HG03354 (cell line): ENCODE measurements around the gene NTN1.

Experiments
- ATAC-seq: cut with Tn5 transposase; IDR thresholded peaks from one replicate; pipeline ENCODE4 v1.9.1; 2021; ENCODE audit warnings: mild to moderate bottlenecking; ENCODE audit not compliant: unreplicated experiment, poor library complexity, severe bottlenecking

Gene NTN1

DNA sequence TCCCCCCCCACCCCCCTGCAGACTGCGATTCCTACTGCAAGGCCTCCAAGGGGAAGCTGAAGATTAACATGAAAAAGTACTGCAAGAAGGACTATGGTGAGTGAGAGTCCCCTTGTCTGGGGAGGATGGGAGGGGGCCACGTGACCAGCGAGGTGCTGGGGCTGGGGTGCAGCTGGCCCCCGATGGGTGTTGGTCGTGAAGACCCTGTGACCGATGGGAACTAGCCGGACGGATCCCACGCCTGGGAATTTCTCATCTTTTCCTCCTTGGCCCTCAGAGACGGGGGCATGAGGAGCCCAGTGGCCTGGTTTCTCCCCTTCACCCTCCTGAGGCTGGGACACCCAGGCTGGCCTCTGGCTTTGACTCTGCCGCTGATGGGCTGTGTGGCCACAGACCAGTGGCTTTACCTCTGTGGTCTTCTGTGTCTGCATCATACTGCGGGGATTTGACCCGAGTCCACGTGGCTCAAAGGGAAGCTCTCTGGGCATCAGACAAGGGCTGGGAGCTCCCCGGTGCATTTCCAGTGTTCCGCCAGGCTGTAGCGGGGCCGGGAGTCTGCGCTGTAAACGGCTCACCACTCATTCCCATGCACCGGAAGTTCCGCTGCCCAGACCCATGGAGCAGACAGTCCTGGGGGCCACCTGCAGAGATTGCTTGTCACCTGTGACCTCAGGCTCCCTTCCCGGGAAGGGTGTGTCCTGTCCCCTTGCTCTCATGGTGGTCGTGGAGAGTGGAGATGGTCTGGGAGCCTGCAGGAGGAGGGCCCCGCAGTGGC lies 200.0 kb downstream of the NTN1 start:
- no peak for ATAC-seq

DNA sequence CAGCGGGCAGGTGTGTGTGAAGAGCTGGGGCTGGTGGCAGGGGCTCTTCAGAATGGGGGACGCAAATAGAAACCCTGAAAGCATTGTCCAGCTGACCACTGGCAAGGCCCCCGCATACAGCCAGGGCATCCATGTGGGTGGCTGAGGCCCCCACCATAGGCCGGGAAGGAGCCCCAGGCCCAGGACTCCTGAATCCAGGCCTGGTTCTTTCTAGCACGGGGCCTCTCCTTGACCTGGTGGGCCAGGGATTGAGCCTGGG lies 200.5 kb downstream of the NTN1 start:
- no peak for ATAC-seq

DNA sequence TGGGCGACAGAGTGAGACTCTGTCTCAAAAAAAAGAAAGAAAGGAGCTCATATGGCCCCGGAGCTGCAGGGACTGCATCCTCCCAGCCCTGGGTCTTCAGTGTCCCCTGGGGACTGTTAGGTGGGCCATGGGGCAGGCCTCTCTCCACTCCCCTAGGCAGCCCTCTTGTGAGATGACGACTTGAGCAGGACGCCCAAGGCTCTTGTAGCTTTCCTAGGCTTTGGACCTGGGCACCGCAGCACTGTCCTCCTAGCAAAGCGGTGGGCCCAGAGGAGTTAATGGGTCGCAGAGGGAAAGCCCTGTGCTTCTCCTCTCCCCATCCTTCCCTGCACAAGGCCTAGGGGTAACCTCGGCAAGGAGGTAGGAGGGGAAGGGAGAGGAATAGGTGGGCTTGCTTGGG lies 202.2 kb downstream of the NTN1 start:
- ATAC-seq, result no peak

DNA sequence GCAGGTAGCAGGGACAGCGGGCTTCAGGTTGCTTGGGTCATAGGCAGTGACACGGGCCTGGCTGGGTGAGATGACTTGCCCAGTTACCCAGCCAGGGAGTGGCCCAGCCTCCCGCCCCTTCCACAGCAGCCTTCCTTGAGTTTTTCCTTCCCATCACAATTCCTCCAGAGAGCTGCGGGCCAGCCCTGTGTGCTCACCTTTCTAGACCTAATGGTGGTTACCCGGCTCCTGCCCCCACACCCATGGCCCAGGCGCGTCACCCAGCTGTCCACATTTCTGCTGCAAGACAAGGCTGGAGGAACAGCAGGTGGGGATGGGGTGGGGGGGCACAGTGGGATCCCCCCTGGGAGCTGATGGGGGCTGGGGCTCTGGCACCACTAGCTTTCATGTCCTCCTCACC lies 203.2 kb downstream of the NTN1 start:
- ATAC-seq, result no peak

DNA sequence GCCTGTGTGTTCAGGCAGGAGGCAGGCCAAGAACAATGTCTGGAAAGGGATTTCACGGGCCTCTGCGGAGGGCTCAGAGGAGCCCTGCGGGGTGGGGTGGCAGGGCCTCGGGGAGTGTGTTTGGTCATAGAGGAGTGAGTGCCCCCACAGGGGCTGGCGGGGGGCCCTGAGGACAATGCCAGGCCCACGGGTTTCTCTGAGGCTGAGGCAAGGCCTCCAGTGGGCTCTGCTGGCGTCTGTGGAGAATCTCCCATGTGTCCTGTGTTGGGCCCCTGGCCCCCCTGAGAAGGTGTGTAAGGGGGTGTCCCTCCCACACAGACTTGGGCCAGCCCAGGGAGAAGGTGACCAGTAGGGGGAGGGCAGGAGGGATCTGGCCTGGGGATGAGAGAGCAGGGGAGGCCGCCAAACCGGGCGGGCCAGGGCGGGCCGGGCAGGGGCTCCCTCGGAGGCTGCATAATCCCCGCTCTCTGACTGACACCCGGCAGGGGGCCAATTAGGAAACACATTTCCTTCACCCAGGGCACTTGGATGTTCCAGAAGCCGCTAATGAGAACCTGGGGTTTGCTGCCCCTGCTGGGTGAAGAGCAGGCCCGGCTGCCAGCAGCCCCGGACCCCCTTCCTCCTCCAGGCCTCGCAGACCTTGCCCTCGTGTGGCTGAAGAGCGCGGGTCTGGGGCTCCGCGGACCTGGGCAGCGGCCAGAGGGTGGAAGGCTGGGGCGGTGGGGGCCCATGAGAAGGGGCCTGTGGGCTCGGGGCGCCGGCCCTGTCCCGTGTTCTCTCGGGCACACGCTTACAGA lies 204.2 kb downstream of the NTN1 start:
- no peak for ATAC-seq

DNA sequence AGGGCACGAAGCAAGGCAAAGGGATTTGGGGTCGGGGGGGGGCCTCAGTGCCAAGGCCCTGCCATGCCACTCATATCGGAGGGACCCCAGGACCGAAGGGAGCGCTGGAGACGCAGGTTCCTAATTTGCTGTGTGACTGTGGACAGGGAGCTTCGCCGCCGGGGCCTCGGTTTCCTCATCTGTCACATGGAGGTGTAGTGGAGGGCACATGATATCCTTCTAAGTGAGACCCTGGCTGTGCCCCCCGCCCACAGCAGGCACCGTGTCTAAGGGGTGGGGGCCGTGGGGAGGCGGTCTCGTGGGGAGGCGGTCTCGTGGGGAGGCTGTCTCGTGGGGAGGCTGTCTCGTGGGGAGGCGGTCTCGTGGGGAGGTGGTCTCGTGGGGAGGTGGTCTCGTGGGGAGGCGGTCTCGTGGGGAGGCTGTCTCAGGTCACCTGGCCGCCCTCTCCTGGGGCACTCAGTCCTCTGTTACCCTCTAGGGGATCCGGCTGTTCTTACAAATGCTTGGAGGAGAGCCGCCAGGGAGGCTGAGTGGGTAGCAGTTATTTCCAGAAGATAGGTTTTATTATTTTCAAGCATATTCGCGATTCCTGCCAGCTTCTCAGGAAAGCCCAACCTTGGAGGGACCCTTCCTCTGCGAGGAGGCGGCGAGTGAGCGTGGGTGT lies 205.0 kb downstream of the NTN1 start:
- no peak for ATAC-seq

DNA sequence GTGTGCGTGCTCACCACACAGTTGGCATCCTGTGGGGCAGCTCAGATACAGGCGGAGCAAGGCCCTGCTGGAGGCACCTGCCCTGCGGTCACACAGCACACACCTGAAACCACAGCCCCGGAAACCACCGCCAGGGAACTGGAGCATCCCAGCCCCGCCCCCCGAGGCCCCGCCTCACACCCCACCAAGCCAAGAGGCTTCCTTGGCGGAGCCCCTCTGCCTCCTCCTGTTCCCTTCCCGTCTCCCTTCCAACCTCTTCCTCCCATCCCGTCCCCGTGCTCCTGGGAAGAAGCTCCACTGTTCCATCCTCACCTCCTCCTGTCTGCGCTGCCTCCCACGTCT lies 205.5 kb downstream of the NTN1 start:
- no peak for ATAC-seq

DNA sequence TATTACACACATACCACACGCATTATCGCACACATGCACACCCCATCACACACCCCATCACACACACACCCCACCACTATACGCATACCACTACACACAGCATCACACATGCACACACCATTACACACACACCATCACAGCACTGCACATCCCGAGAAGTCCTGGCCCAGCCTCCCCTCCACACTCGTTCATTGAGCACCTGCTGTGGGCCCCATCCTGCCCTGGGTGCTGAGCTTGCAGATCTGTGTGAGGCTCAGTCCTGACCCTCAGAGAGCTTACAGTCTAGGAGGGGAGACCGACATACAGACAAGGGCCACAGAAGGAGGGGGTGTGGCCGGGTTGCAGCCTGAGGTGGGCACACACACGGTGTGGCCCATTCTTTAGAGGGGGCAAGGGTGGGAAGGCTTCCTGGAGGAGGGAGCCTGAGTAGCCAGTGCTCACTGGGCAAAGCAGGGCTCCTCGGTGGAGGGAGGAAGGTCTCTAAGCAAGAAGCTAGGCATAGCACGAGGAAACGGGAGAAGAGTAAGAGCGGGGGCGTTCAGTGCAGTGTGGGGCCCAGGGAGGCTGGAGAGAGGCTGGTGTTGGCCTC lies 206.6 kb downstream of the NTN1 start:
- no peak for ATAC-seq

DNA sequence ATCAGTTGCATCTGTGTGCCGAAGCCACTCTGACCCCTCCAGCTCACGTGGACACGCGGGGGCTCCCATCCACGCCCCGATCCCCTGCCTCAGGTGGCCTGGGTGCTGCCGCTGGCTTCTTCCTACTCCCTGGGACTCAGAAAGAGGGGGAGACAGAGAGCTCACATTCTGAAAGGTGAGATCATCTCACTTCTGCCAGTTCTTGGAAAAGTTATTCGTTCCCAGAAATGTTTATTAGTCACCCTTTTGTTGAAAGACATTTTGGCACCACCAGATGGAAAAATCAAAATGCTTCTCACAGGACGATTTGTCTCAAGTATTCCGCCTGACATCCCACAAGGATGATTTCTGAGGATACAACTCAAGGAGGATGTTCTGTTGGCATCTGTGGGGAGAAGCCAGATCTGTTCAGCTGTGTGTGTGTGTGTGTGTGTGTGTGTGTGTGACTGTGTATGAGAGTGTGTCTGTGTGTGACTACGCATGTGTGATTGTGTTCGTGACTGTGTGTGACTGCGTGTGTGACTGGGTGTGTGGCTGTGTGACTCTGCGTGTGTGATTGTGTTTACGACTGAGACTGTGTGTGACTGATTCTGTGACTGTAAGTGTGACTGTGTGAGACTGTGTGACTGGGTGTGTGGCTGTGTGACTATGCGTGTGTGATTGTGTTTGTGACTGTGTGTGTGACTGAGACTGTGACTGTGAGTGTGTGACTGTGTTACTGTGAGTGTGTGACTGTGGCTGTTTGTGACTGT lies 207.3 kb downstream of the NTN1 start:
- ATAC-seq, result no peak

DNA sequence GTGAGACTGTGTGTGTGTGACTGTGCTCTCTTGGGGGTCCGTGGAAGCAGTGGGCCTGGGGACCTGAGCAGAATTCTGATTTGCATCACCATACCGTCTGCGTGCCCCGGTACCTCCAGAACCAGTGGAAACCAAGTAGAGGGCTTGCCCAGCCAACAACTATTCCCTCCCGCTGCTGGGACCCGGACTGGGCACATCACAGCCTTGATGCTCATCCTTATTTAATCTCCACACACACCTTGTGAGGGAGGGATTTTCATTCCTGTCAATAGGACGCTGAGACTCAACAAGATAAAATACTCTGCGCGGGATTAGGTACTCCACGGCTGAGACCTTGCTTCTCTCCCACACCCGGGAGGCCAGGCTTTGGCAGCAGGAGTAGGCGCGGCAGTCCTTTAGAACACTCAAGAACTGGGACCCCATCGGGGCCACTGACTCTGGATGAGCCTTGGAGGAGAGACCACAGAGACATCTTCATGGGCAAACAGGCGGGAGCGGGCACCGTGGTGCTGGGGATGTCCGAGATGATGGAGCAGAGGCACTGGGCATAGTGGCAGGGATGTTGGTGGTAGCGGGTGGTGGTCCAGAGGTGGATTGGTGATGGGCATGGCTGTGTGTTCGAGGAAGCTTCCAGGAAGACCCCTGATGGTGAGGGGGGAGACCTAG lies 208.0 kb downstream of the NTN1 start:
- no peak for ATAC-seq

DNA sequence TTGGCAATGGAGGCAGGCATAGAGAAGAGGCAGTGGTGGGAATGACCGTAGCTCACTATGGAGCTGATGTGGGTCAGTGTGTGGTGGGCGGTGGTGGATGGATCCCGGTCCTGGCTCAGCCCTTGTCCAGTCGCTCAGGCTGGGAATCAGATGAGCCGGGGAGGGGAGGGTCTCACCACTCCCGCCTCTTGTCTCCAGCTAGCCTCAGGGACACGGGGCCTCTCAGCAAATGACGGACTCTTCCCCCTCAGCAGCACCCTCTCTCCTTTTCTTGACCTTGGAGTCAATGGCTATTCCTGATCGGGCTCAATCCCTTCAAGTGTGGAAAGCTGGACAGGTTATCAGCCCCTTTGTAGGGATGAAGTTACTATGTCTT lies 208.5 kb downstream of the NTN1 start:
- ATAC-seq, result no peak

DNA sequence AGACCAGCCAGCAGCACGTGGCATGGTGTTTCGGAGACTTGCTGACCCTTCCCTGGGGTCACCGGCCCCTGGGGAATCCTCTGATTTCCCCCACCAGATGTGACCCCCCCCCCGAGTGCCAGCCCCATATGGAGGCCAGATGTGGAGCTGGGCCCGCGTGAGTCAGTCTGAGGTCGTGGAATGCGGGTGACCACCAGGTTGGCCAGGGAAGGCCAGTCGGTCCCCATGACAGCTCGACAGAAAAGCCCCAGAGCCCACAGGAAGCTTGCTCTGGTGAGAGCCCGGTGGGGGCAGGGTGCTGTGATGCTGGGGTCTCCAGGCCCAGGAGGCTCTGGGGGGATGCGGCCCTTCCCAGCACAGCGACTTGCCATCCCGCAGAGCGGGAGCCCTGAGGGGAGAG lies 209.0 kb downstream of the NTN1 start:
- ATAC-seq, result no peak

DNA sequence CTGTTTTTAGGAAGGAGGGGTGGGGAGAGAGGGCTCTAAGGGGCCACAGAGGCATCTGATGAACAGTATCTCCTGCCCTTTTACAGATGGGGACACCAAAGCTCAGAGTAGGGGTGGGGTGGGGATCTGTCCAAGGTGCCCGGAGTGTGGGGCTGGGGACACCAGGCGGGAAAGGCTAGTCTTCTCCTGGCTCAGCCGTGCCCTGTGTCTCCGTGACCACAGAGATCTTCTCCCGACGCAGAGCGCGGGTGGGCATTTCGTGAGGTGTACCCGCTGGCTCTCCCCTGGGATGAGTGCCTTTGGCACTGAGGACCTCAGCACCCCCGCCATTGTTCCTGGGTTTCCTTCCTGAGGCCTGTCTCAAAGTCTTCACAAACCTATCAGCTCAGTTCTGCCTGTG lies 209.6 kb downstream of the NTN1 start:
- no peak for ATAC-seq

DNA sequence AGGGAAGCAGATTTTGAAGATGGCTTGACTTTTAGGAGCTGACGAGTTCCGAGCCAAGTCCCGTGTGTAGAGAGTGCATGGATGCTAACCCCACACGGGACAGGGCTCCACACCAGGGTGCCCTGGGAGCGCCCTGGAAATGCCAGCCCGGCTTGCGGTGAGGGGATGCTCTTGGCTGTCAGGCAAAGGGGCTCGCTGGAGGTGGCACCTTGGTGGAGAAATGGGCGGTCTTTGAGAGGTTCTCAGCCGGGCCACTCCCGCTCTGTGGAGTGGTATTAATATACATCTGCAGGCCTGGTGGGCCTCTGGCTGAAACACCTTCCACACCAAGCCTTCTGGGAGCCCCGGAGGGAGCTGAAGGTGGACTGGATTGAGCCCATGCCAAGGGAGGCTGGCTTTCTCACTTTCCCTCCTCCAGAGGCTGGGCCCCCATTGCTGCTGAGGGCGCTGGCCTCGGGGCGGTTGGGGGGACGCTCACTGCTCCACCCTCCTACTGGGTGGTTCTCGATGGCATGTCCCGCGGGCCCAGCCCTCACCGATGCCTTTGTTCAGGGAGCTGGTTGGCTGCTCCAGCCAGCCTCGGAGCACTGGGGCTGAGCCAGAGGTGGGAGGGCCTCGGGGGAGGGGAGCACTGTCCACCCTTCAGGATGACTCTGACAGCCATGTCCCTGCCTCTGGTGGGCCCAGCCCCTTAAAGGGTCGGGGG lies 210.3 kb downstream of the NTN1 start:
- ATAC-seq, result no peak

DNA sequence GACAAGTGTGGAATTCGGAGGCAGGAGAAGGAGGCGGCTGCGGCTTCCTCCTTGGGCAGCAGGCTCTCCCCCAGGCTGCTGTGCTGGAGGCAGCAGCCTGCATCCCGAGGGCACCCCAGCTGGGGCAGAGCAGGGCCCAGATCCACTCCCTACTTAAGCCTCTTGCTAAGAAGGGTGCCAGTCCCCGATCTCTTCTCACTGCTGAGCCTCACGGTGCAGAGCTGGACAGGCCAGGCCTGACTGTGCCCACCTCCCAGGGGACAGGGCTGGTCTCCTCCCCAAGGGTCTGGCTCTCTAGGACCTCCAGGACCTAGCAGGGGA lies 210.8 kb downstream of the NTN1 start:
- ATAC-seq, result no peak

DNA sequence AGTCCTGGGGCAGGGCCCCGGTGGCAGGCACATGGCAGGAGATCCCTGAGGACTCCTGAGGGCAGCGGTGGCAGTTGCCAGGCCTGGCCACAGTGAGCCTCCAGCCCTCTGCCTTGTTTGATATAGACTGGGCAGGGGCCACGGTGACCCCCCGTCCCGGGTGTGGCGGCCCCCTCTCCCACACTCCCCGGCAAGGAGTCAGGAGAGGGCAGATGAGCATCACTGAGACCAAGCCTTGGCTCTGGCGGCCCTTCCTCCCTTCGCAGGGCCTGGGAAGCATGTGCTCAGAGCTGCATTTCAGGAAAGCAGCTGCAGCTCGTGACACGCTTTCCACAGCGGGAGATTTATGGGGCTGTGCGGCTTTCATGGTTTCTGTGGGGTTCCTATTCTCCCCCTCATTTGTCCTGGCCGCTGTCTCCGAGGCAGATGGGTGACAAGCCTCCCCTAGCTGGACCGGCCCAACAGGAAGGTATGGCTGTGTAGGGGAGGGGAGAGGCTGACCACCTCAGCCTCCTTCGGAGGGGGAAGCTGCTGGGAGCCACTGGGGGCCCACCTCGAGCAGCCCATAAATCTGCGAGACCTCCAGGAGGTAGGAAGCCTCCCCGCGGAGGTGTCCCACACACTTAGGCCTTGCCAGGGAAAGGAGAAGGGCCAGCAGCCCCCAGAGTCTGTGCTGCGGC lies 211.4 kb downstream of the NTN1 start:
- ATAC-seq, result no peak

DNA sequence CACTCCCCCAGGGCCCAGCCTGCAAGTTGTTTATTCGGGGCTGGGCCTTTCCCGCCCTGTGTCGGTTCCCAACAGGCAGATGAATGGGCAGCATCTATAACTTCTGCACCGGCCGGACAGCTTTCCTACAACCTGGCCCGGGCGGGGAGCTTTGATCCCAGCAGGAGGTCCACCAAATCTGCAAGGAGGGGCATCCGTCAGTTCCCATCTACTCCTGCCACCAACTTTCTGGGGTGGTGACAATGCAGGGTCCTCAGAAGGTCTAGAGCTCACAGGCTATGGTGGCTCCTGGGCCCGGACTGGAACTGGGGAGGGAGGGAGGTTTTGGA lies 211.9 kb downstream of the NTN1 start:
- no peak for ATAC-seq

DNA sequence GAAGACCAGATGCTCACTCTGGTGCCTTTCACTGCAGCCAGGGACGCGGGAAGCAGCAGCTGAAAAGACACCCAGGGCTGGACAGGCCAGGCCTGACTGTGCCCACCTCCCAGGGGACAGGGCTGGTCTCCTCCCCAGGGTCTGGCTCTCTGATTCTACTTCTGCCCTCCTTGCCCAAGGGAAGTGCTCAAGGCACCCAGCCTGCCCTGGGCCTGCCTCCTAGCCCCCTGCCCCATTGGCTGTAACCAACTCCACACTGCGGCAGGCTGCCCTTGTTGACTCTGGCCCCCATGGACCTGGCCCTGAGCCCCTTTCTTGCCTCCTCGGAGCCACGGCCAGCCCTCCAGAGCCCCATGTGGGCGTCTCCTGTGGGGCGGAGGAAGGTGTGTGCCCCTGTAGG lies 212.5 kb downstream of the NTN1 start:
- ATAC-seq, result no peak

DNA sequence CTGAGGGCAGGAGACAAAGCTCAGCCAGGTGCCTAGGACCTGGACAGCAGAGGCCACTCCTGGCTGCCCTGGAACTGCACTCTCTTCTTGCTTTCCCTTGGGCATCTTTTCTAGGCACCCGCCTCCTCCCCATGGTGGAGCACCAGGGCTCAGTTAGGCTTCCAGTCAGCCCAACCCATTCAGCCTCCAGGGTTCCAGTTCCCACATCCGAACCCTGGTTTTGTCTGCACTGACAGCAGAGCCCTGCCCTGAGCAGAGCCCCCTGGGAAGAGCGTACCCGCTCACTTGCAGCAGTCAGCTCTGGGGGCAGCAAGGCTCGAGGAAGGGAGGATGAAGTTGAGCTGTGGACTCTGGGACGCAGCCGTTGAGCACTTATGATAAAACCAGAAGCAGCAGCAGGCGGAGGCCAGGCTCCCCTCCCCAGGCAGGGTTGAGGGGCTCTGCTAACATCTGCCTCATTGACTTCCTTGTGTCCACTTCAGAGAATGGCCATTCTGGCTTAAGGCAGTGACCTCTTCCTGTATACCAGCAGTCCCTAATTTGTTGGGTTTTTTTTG lies 213.2 kb downstream of the NTN1 start:
- no peak for ATAC-seq
